SH-SY5Y (cell line): ENCODE results near the gene RPS6KA2.

Experiments
- GATA2 ChIP-seq: IDR thresholded peaks from 2 replicates; pipeline ENCODE4 v1.6.1; 2011; ENCODE audit warnings: mild to moderate bottlenecking, low read depth, low read length
- GATA3 ChIP-seq: IDR thresholded peaks from 2 replicates; pipeline ENCODE4 v1.6.1; 2011; ENCODE audit warnings: low read depth, mild to moderate bottlenecking, low read length, moderate library complexity

Gene RPS6KA2

GRCh38 chr6:166423051-166423745 lies 203.9 kb downstream of the RPS6KA2 start:
- TF ChIP-seq GATA2 = no peak
- TF ChIP-seq GATA3 = no peak

- TF ChIP-seq GATA2 (no peak), GATA3 (no peak)
Measured at GRCh38 chr6:166422201-166422940, 204.7 kb downstream of the RPS6KA2 start.

GRCh38 chr6:166420351-166420750 lies 206.7 kb downstream of the RPS6KA2 start:
- no peak for TF ChIP-seq GATA2

DNA sequence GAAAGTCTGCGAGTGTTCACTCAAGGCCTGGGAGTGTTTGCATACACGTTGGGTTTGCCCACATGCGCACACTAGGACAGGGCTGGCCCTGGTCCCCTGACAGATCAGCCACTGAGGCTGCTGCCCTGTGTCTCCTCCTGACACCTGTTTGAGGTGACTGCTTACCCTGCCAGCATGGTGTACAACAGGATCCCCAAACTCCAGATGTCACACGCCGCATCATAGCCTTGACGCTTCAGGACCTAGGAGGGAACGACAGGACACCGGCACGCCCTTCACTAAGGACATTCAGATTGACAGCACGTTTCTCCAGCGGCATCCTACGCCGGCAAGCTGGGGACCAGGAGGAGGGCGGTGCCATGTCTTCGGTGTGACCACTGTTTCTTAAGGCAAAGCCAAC lies 207.3 kb downstream of the RPS6KA2 start:
- TF ChIP-seq GATA2 (no peak), GATA3 (no peak)

GRCh38 chr6:166419286-166419685 lies 207.8 kb downstream of the RPS6KA2 start:
- TF ChIP-seq GATA3 = no peak
- TF ChIP-seq GATA2 = no peak

DNA sequence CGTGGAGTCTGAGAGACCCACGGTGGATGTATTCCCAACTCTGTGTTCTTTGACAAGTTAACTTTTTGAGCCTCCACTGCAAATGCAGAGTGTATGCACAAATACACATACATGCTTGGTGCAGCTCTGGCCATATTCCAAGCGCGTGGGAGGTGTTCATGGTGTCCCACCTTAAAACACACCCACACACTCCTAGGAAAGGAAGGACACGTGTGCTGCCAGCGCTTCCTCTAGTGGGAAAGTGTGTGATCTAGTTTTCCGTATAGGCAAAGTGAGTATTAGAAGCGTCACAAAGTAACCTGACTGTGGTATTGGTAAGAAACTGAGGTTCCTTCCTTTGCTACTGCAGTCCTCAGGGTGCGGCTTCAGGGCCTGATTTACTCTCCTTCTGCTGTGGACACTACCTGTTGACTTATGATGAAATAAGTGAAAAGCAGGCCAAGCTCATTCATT lies 208.3 kb downstream of the RPS6KA2 start:
- TF ChIP-seq GATA2 (no peak), GATA3 (no peak)

DNA sequence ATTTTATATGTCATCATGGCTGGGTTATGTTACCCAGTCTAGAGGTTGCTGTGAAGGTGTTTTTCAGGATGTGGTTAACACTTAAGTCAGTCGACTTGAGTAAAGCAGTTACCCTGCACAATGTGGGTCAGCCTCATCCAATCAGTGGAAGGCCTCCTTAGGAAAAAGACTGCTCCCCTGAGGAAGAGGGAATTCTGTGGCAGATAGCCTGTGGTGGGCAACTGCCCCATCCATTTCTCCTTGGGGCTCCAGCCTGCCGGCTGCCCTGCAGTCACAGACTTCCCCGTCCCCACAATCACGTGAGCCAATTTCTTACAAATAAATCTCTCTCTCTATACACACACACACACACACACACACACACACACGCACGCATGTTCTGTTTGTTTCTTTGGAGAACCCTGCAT lies 209.8 kb downstream of the RPS6KA2 start:
- TF ChIP-seq GATA2 (no peak), GATA3 (no peak)

DNA sequence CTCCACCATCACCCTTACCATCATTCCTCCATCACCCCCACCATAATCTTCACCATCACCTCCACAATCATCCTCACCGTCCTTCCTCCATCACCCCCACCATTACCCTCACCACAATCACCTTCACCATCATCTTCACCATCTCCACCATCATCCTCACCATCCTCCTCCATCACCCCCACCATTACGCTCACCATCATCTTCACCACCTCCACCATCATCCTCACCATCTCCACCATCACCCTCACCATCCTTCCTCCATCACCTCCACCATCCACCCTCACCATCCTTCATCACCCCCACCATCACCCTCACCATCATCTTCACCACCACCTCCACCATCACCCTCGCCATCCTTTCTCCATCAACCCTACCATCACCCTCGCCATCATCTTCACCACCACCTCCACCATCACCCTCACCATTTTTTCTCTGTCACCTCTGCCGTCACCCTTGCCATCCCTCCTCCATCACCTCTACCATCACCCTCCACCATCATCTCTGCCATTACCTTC lies 211.2 kb downstream of the RPS6KA2 start:
- TF ChIP-seq GATA3 = no peak
- TF ChIP-seq GATA2 = no peak

DNA sequence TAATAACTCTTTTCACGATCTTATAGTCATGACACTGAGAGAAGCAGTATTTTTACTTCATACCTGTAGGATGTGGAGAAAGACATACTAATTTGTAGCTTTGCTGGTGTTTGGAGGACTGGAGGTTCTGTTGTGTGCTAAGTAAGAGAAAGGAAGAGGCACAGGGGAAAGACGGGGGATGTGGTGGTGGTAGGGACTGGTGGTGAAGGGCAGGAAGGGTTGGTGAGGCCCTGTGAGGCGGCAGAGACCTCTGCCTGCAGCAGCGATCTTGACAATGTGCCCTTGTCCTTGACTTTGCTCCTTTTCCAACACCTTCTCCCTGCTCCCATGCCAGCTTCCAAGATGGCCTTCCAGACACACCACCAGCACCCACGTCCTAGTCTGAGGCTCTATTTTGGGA lies 211.7 kb downstream of the RPS6KA2 start:
- TF ChIP-seq GATA2 (no peak), GATA3 (no peak)

DNA sequence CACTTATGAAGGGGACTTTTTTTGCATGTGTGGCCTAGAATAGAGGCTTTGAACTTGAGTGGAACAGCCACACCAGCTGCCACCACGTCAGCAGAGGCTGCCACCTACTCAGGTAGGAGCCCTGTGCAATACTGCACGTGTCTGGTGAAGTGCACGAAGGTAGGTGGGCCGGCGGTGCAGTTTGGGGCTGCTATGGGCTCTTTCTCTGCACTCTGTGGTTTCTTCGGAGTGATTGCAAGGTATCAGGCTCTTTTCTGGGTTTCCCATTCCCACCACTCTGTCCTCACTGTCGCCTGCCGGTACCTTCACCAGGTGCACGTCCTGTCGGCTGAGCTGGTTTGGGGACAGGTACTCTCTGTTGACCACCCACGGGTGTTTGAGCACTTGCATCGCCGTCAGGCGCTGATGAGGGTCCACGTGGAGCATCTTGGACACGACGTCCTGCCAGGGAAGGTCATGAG lies 213.5 kb downstream of the RPS6KA2 start:
- TF ChIP-seq GATA3 = no peak
- no peak for TF ChIP-seq GATA2

- TF ChIP-seq GATA2 (no peak), GATA3 (no peak)
Measured at GRCh38 chr6:166412911-166413384, 214.1 kb downstream of the RPS6KA2 start.

GRCh38 chr6:166412156-166412910 lies 214.7 kb downstream of the RPS6KA2 start:
- TF ChIP-seq GATA3 (no peak), GATA2 (no peak)

DNA sequence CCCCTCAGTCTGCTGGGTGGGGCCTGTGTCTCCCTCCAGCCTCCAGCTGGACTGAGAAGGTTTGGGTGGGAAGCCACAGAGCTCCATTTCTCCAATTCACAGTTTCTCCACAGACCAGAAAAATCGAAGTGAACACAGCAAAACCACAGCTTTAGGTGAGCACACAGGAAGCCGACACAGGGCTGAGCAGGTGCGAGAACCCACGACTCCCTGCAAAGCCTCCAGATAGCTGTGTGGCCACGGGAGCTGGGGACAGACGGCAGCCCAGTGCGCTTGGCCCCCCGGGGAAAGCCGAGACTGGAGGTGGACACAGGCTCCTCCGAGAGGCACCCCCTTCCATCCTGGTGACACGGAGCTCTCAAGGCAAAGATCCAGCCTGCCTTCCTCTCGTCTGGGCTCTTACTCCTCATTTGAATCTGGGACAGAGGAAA lies 215.3 kb downstream of the RPS6KA2 start:
- TF ChIP-seq GATA3 = no peak
- no peak for TF ChIP-seq GATA2

DNA sequence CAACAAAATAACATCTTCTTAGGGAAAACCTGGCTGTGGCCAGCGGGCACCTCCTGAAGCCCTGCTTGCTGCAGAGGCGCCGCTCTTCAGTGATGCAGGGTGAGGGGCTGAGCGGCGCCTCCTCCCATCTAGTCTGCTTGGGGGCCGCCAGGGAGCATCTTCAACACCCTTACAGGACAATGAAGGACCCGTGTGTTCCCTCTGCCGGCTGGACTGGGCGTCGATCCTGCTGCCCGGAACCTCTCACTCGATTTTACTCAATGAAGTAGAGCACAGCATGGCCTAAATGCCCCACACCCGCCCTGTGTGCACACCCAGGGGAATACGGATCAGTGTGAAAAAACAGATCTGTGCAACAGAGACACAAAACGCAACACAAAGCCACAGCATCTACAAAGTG lies 215.8 kb downstream of the RPS6KA2 start:
- TF ChIP-seq GATA2 (no peak), GATA3 (no peak)

DNA sequence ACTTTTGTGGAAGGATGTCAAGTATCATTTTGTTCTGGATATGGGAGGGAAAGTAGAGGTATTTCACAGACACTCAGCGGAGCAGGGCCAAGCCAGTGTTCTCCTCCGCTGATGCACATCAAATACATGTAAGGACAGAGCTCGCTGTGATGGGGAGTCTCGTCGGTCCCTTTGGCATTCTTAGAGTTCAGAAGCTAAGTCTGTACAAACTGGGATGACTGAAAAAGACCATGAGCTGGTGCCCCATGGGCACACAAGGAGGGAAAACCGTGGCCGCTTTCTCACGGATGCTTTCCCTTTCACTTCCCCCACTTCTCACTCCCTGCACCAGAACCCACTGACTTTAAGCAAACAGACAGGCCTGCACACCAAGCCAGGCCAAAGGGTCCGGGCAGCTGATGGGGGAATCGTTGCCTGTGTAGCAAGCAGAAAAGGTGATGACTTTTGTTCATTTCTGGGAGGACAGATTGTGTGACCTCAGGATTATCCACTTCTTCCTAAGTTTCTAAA lies 216.6 kb downstream of the RPS6KA2 start:
- TF ChIP-seq GATA3 (no peak), GATA2 (no peak)
